Stomach (tissue), 9 donors: ENCODE results near the gene PRLR. TPM values are rescaled to one million over a fixed set of nuclear protein-coding genes. Genes with fewer than 3 reads are reported as not detected.

ENCODE experiments used
- DNase-seq, 2 donors: peaks; one replicate each; pipeline versions ENCODE4 v3.0.0 to v3.0.0-alpha.2; 2013 to 2019
- H3K27ac ChIP-seq, 5 donors: fragments of 200-600 bp in 4 of 5; sonication (generic) in 4 of 5; one replicate each; pipeline ENCODE4 v1.5.1; 2013 to 2019; ENCODE audit warnings: mild to moderate bottlenecking in 1 of 5, moderate library complexity in 1 of 5
- H3K27me3 ChIP-seq, 3 donors: fragments of 200-600 bp; sonication (generic); one replicate each; pipeline ENCODE4 v1.5.1; 2017 to 2019; ENCODE audit warnings: mixed run types in 1 of 3
- H3K36me3 ChIP-seq, 4 donors: fragments of 200-600 bp; sonication (generic); 1 replicate in 3 of 4; 2 replicates in 1 of 4; pipeline ENCODE4 v1.5.1; 2016 to 2019
- H3K4me1 ChIP-seq, 4 donors: fragments of 200-600 bp; sonication (generic); one replicate each; pipeline ENCODE4 v1.5.1; 2016 to 2019
- H3K4me3 ChIP-seq, 4 donors: fragments of 200-600 bp; sonication (generic) in 3 of 4; one replicate each; pipeline ENCODE4 v1.5.1; 2016 to 2019; ENCODE audit warnings: mild to moderate bottlenecking in 1 of 4
- H3K9me3 ChIP-seq, 4 donors: fragments of 200-600 bp; sonication (generic); one replicate each; pipeline ENCODE4 v1.5.1; 2016 to 2019
- CTCF ChIP-seq, 7 experiments: fragments of 450-650 bp in 4 of 7; fragments of 200-600 bp in 3 of 7; sonication (generic) in 3 of 7; IDR thresholded peaks; one replicate each; pipeline ENCODE4 v1.5.1; 2016 to 2019; ENCODE audit warnings: antibody characterized with exemption in 7 of 7, control low read depth in 2 of 7, mild to moderate bottlenecking in 1 of 7
- EP300 ChIP-seq: sonication (generic); formaldehyde crosslinking; IDR thresholded peaks from one replicate; pipeline ENCODE4 v1.6.1; 2017; ENCODE audit warnings: antibody characterized with exemption
- POLR2A ChIP-seq, 4 donors: fragments of 450-650 bp; IDR thresholded peaks; one replicate each; pipeline ENCODE4 v1.6.1; 2016; ENCODE audit warnings: antibody characterized with exemption in 4 of 4, control low read depth in 2 of 4, mild to moderate bottlenecking in 1 of 4, moderate library complexity in 1 of 4
- POLR2AphosphoS5 ChIP-seq, 3 donors: sonication (generic); formaldehyde crosslinking; IDR thresholded peaks; one replicate each; pipeline ENCODE4 v1.6.1; 2016; ENCODE audit warnings: antibody characterized with exemption in 3 of 3
- WGBS, 5 donors: extraction: QIAGEN DNeasy Blood & Tissue Kit in 3 of 5; methylation state at CpG; one replicate each; pipeline versions ENCODE4 v1.1.5 to v1.1.7; 2013 to 2018; 5-methylcytosine and 5-hydroxymethylcytosine counted together
- intact Hi-C: fragments of 100-400 bp; cut with DNase I; formaldehyde crosslinking; loops from one replicate; pipeline ENCODE4 v1.15.1; 2023; ENCODE audit warnings: low total_unique reads
- polyA plus RNA-seq, 3 donors: library from polyadenylated mRNA; stranded (reverse); fragments of 200-250 nt; gene quantifications; one replicate each; pipeline ENCODE4 v1.2.3, GENCODE V29; 2013
- total RNA-seq, 5 donors: library from RNA; depleted of rRNA; stranded (reverse); fragments of >200 nt; gene quantifications; one replicate each; pipeline versions ENCODE4 v1.1.0 to v1.2.3, GENCODE V29; 2014 to 2016
- donor health status: healthy with polysubstance abuse.
- donor health status: Bipolar disorder and iron deficiency.
- donor health status: healthy.

Gene PRLR
- total and polyA plus RNA-seq, 8 donors: 0.56 to 33.2 (median 4.5) TPM; not detected in 1

GRCh38 chr5:35047785-35048404 lies 182.4 kb downstream of the PRLR start, which contains the start of gene AGXT2:
Gene AGXT2 (minus strand): TSS chr5:35047949. CDS start chr5:35047892, 57 bp downstream.
- no peak for DNase-seq
- Histone ChIP-seq H3K27me3 (no peaks in the 10 kb centered on the region), H3K27ac (no peak within 1 kb of the TSS), H3K4me3 (no peak within 1 kb of the TSS), H3K36me3 (no peaks in the 10 kb centered on the region), H3K4me1 (no peaks in the 10 kb centered on the region), H3K9me3 (no peaks in the 10 kb centered on the region)
- intact Hi-C loops: no loop called here
- TF ChIP-seq EP300: no peak
- no peak for TF ChIP-seq POLR2AphosphoS5 (IDR thresholded peaks at IDR 0.05)
- TF ChIP-seq POLR2A (IDR thresholded peaks at IDR 0.05): no peak
- no peak for TF ChIP-seq CTCF (IDR thresholded peaks at IDR 0.05)
- WGBS, 5 donors: 61 to 76% (median 66%) methylated on average over 8 of the region's 8 CpGs

- TF ChIP-seq EP300 (no peak), POLR2A (IDR thresholded peaks at IDR 0.05) (no peak), CTCF (IDR thresholded peaks at IDR 0.05) (no peak), POLR2AphosphoS5 (IDR thresholded peaks at IDR 0.05) (no peak)
- H3K9me3 ChIP-seq: no peaks in the 10 kb centered on the region
- H3K4me3 ChIP-seq: no peak overlapping the region
- H3K27me3 ChIP-seq: no peaks in the 10 kb centered on the region
- no peaks in the 10 kb centered on the region for H3K4me1 ChIP-seq
- H3K36me3 ChIP-seq: no peaks in the 10 kb centered on the region
- DNase-seq: no peak
- H3K27ac ChIP-seq: no peak overlapping the region
- WGBS, 5 donors: 85 to 91% (median 90%) methylated on average over 4 of the region's 4 CpGs
- intact Hi-C loops: no loop called here
Measured at GRCh38 chr5:35046774-35047173, 183.5 kb downstream of the PRLR start.

- no peak for DNase-seq
- Histone ChIP-seq H3K27ac (no peak overlapping the region), H3K36me3 (no peaks in the 10 kb centered on the region), H3K9me3 (no peaks in the 10 kb centered on the region), H3K4me3 (no peak overlapping the region), H3K27me3 (no peaks in the 10 kb centered on the region), H3K4me1 (no peaks in the 10 kb centered on the region)
- intact Hi-C loops: no loop called here
- 14 to 29% (median 20%) methylated on average over 1 of the region's 1 CpG for WGBS, 5 donors
- no peak for TF ChIP-seq POLR2AphosphoS5 (IDR thresholded peaks at IDR 0.05)
Measured at GRCh38 chr5:35045280-35045679, 185.0 kb downstream of the PRLR start.

GRCh38 chr5:35044649-35045048 lies 185.6 kb downstream of the PRLR start:
- no peaks in the 10 kb centered on the region for H3K9me3 ChIP-seq
- no peaks in the 10 kb centered on the region for H3K36me3 ChIP-seq
- no peak overlapping the region for H3K4me3 ChIP-seq
- no peaks in the 10 kb centered on the region for H3K27me3 ChIP-seq
- intact Hi-C loops: no loop called here
- no peaks in the 10 kb centered on the region for H3K4me1 ChIP-seq
- H3K27ac ChIP-seq: no peak overlapping the region
- 60 to 80% (median 77%) methylated on average over 4 of the region's 4 CpGs for WGBS, 5 donors
- no peak for DNase-seq
- no peak for TF ChIP-seq POLR2AphosphoS5 (IDR thresholded peaks at IDR 0.05)
- TF ChIP-seq CTCF (IDR thresholded peaks at IDR 0.05): no peak
- TF ChIP-seq POLR2A (IDR thresholded peaks at IDR 0.05): no peak
- no peak for TF ChIP-seq EP300

GRCh38 chr5:35042781-35043180 lies 187.5 kb downstream of the PRLR start:
- Histone ChIP-seq H3K27ac (no peak overlapping the region), H3K4me3 (no peak overlapping the region), H3K36me3 (no peaks in the 10 kb centered on the region), H3K4me1 (no peaks in the 10 kb centered on the region), H3K9me3 (no peaks in the 10 kb centered on the region), H3K27me3 (no peaks in the 10 kb centered on the region)
- DNase-seq: no peak
- intact Hi-C loops: no loop called here
- TF ChIP-seq CTCF (IDR thresholded peaks at IDR 0.05): no peak
- no peak for TF ChIP-seq POLR2AphosphoS5 (IDR thresholded peaks at IDR 0.05)
- TF ChIP-seq EP300: no peak
- no peak for TF ChIP-seq POLR2A (IDR thresholded peaks at IDR 0.05)
- WGBS, 5 donors: 57 to 89% (median 85%) methylated on average over 4 of the region's 4 CpGs
